Left lung (tissue), 10 donors: Measurements from ENCODE around the gene PLP1. TPM values are rescaled to one million over a fixed set of nuclear protein-coding genes. Genes with fewer than 3 reads are reported as not detected.
"Not testable (repeated sequence)": the region's sequence is repeated elsewhere in the genome, so short reads cannot be mapped to it uniquely, and the experiment has no call there.

ENCODE experiments used
- ATAC-seq: fragments of 200-7000 bp; cut with Tn5 transposase; one replicate; pipeline ENCODE4 v1.9.1; 2020; ENCODE audit warnings: moderate library complexity
- DNase-seq, 4 donors: peaks; one replicate each; pipeline ENCODE4 v3.0.0-alpha.2; 2013 to 2020
- H3K27ac ChIP-seq, 2 donors: fragments of 200-600 bp; sonication (generic) in 1 of 2; one replicate each; pipeline versions ENCODE4 v1.5.0 to v1.8.0; 2020 to 2021
- H3K27me3 ChIP-seq, 2 donors: fragments of 200-600 bp; sonication (generic) in 1 of 2; one replicate each; pipeline versions ENCODE4 v1.5.0 to v1.8.0; 2020 to 2021
- H3K36me3 ChIP-seq, 2 donors: fragments of 200-600 bp; sonication (generic) in 1 of 2; one replicate each; pipeline versions ENCODE4 v1.5.0 to v1.8.0; 2020 to 2021
- H3K4me1 ChIP-seq, 2 donors: fragments of 200-600 bp; one replicate each; pipeline ENCODE4 v1.8.0; 2021
- H3K4me3 ChIP-seq, 2 donors: fragments of 200-600 bp; sonication (generic) in 1 of 2; one replicate each; pipeline versions ENCODE4 v1.5.0 to v1.8.0; 2020 to 2021; ENCODE audit warnings: mild to moderate bottlenecking in 1 of 2
- H3K9me3 ChIP-seq, 2 donors: fragments of 200-600 bp; sonication (generic) in 1 of 2; one replicate each; pipeline versions ENCODE4 v1.5.0 to v1.8.0; 2020 to 2021
- CTCF ChIP-seq, 2 donors: fragments of 200-600 bp; sonication (generic) in 1 of 2; IDR thresholded peaks; one replicate each; pipeline versions ENCODE4 v1.5.0 to v1.8.0; 2021; ENCODE audit warnings: antibody characterized with exemption in 2 of 2
- intact Hi-C, 2 donors: fragments of 100-400 bp; cut with DNase I; formaldehyde crosslinking; loops; one replicate each; pipeline versions ENCODE4 v1.11.2 to v1.14.2; 2022
- polyA plus RNA-seq, 6 donors: library from polyadenylated mRNA; unstranded; fragments of 120-200 nt; gene quantifications; one replicate each; pipeline ENCODE4 v1.2.1, GENCODE V29; 2013; ENCODE audit not compliant: insufficient read length in 6 of 6
- total RNA-seq, 2 donors: library from RNA; stranded (reverse); fragmentation: NEBNext Ultra II Directional; extraction: Animal tissue kit (Norgen Biotek cat#: 25700); gene quantifications; one replicate each; pipeline ENCODE4 v1.2.1, GENCODE V29; 2021
- donor health status: DM: no; HTN: yes; CAD: no.
- donor health status: DM: no; HTN: no; CAD: no.

The PLP1 gene
- total and polyA plus RNA-seq, 8 donors = 0.08 to 22.2 (median 13.1) TPM

DNA sequence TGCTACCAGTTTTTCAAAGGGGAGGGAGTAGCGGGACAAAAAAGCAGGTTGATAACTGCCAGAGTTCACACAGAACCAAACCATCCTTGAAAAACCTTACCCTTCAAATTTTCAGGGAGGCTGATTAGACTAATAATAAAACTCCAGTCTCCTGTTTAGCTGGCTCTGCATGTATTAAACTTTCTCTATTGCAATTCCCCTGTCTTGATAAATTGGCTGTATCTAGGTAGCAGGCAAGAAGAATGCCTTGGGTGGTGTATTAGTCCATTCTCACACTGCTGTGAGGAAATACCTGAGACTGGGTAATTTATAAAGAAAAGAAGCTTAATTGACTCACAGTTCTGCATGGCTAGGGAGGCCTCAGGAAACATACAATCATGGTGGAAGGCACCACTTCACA lies 18.1 kb upstream of the PLP1 start:
- no peaks in the 10 kb centered on the region for H3K27me3 ChIP-seq
- no peaks in the 10 kb centered on the region for H3K4me1 ChIP-seq
- no peaks in the 10 kb centered on the region for H3K9me3 ChIP-seq
- ATAC-seq (no peak), DNase-seq (no peak)
- no peak for TF ChIP-seq CTCF (IDR thresholded peaks at IDR 0.05)
- intact Hi-C loops = no loop called here
- no peak overlapping the region for H3K4me3 ChIP-seq
- H3K27ac ChIP-seq = no peak overlapping the region
- H3K36me3 ChIP-seq = no peaks in the 10 kb centered on the region

- H3K9me3 ChIP-seq, H3K27me3 ChIP-seq, H3K4me1 ChIP-seq, ATAC-seq, DNase-seq, H3K4me3 ChIP-seq, H3K27ac ChIP-seq, H3K36me3 ChIP-seq, intact Hi-C loops: not testable (repeated sequence)
Measured at GRCh38 chrX:103763541-103763940, 13.1 kb upstream of the PLP1 start.

DNA sequence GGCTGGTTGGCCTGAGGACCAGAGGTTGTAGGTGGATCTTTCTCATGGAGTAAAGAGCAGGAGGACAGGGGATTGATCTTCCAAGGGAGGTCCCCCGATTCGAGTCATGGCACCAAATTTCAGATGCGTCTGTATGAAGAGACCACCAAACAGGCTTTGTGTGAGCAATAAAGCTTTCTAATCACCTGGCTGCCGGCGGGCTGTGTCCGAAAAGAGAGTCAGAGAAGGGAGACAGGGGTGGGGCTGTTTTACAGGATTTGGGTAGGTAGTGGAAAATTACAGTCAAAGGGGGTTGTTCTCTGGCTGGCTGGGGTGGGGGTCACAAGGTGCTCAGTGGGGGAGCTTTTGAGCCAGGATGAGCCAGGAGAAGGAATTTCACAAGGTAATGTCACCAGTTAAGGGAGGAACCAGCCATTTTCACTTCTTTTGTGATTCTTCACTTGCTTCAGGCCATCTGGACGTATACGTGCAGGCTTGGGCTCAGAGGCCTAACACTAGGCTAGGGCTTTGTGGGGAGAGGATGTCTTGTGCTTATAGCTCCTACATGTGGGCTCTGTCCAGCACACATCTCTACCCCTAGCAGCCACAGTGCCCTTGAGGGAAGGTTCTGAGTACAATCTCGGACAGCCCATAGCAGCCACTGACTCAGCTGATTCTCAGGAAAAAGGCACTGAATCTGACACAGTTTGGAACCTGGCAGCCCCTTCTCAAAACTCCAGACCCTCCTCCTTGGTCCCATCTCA lies 9.7 kb upstream of the PLP1 start:
- H3K4me1 ChIP-seq, H3K27ac ChIP-seq, DNase-seq, H3K4me3 ChIP-seq, H3K9me3 ChIP-seq, intact Hi-C loops, ATAC-seq, H3K27me3 ChIP-seq, H3K36me3 ChIP-seq: not testable (repeated sequence)

DNA sequence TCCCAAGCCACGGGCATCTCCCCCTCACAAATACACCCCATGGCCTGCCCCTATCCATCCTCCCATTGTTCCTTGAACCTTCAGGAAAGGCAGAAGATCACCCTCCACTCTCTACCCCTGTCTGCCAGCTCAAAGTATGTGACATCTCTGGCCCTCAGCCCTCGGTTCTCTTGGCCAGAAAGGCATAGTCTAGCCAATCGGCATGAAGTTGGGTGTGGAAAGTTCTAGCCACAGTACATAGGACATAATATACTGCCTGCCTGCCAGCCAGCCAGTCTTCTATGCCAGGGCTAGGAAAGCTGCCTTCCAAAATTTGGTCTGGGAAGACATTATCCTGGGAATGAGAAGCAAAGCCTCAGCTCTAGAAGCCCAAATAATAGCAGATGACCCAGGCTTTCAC lies 3.2 kb upstream of the PLP1 start:
- no peak overlapping the region for H3K4me3 ChIP-seq
- H3K36me3 ChIP-seq = no peaks in the 10 kb centered on the region
- no peaks in the 10 kb centered on the region for H3K9me3 ChIP-seq
- no peaks in the 10 kb centered on the region for H3K27me3 ChIP-seq
- ATAC-seq (no peak), DNase-seq (no peak)
- H3K27ac ChIP-seq = no peak overlapping the region
- intact Hi-C loops = no loop called here
- no peaks in the 10 kb centered on the region for H3K4me1 ChIP-seq
- no peak for TF ChIP-seq CTCF (IDR thresholded peaks at IDR 0.05)

DNA sequence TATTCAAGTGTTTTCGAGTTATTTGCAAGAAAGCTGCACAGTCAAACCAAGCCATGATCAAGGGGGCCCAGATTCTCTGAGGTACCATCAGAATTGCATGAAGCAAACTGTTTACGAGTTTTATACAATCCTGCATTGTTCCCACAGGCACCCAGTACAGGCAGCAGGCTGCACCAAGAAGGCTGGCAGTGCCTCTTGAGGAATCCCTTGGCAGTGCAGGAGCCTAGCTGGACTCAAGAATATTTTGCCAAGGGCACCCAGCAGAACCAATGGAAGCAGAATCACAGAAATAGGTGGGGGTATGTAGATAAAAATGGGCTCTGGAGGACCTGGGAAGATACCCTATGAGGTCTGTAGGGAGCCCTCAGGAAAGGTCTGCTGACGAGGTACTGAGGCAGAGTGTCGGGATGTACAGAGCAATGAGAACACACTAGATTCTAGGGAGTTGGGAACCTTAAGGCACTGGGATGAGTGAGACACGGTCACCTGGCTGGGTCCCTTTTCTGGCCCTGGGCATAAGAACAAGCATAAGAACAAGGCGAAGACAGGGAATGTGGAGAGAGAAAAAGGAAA lies 2.5 kb upstream of the PLP1 start:
- H3K27me3 ChIP-seq = no peaks in the 10 kb centered on the region
- H3K4me3 ChIP-seq = no peak overlapping the region
- intact Hi-C loops = no loop called here
- H3K27ac ChIP-seq = no peak overlapping the region
- no peaks in the 10 kb centered on the region for H3K36me3 ChIP-seq
- ATAC-seq (peak; percentile 40), DNase-seq (no peak)
- no peak for TF ChIP-seq CTCF (IDR thresholded peaks at IDR 0.05)
- H3K9me3 ChIP-seq = no peaks in the 10 kb centered on the region
- H3K4me1 ChIP-seq = no peaks in the 10 kb centered on the region

GRCh38 chrX:103779141-103779789 lies 2.6 kb downstream of the PLP1 start:
- intact Hi-C loops = no loop called here
- no peaks in the 10 kb centered on the region for H3K4me1 ChIP-seq
- H3K36me3 ChIP-seq = no peaks in the 10 kb centered on the region
- no peaks in the 10 kb centered on the region for H3K27me3 ChIP-seq
- no peak overlapping the region for H3K27ac ChIP-seq
- H3K4me3 ChIP-seq = no peak overlapping the region
- H3K9me3 ChIP-seq = no peaks in the 10 kb centered on the region
- ATAC-seq (no peak), DNase-seq (peak in 1 of 4 donors; percentile 44)
- TF ChIP-seq CTCF (IDR thresholded peaks at IDR 0.05) = no peak
